ENCODE results near the gene TEX54. TPM values are rescaled to one million over a fixed set of nuclear protein-coding genes. Genes with fewer than 3 reads are reported as not detected.
A peak's percentile ranks its signal among the peaks of the same experiment; 100 is the strongest.

TEX54 gene
- total and polyA plus RNA-seq, 2 of the 13 experiments (the other 11 are each of a cell fraction or from before 2014, with no cell fraction given) = not detected

DNA sequence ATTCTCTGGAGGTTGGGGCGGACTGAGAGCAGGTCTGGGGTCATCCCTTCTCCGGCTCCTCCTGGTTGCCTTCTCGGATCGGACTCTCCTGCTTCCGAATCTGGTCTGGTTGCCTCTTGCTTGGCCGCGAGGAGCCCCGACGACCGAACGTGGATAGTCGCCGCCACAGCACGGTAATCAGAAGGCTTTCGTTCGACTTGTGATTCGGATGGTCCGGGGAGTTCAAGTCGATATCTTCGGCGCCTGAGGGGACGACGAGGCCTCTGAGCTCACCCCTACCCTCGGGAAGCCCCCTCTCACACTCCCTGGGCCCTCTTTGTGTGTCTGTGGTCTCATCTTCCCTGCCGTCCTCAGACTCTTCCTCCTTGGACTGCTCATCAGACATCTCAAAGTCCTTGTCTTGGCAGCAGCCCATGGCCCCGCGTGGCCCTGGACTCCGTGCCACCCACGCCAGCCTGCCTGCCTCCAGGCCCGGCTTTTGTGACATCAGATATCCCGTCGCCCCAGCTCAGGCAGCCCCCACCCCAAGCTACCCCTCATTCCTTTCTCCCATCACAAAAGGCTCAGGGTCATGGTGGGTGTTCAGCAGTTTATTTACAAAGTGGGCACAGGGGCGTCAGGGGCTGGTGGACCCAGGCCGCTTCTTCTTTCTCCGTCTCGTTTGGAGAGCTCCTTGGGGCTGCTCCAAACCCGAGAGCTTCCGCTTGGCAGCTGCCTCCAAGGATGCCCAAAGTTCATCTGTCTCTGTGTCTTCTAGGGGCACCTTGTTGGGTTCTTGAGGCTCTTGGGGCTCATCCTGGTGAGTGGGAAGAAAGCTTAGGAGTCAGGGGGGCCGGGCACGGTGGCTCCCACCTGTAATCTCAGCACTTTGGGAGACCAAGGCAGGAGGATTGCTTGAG is at the start of gene TEX54 (continued):
- TF ChIP-seq, protein P1, sequence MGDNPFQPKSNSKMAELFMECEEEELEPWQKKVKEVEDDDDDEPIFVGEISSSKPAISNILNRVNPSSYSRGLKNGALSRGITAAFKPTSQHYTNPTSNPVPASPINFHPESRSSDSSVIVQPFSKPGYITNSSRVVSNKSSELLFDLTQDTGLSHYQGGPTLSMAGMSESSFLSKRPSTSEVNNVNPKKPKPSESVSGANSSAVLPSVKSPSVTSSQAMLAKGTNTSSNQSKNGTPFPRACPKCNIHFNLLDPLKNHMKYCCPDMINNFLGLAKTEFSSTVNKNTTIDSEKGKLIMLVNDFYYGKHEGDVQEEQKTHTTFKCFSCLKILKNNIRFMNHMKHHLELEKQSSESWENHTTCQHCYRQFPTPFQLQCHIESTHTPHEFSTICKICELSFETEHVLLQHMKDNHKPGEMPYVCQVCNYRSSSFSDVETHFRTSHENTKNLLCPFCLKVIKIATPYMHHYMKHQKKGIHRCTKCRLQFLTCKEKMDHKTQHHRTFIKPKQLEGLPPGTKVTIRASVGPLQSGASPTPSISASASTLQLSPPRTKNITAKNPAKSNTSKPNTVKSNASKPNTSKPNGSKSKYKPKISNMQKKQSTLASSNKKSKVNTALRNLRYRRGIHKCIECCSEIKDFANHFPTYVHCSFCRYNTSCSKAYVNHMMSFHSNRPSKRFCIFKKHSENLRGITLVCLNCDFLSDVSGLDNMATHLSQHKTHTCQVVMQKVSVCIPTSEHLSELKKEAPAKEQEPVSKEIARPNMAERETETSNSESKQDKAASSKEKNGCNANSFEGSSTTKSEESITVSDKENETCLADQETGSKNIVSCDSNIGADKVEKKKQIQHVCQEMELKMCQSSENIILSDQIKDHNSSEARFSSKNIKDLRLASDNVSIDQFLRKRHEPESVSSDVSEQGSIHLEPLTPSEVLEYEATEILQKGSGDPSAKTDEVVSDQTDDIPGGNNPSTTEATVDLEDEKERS (CRISPR knock-in tag; IDR thresholded peaks at IDR 0.05) = 0 out of 2 replicates have a peak, but pooled peaks have one; percentile 62
- TF ChIP-seq ADNP (CRISPR knock-in tag; IDR thresholded peaks at IDR 0.05) = no peak
- TF ChIP-seq NKX3-1 (CRISPR knock-in tag; IDR thresholded peaks at IDR 0.05) = no peak
- TF ChIP-seq, protein P2, sequence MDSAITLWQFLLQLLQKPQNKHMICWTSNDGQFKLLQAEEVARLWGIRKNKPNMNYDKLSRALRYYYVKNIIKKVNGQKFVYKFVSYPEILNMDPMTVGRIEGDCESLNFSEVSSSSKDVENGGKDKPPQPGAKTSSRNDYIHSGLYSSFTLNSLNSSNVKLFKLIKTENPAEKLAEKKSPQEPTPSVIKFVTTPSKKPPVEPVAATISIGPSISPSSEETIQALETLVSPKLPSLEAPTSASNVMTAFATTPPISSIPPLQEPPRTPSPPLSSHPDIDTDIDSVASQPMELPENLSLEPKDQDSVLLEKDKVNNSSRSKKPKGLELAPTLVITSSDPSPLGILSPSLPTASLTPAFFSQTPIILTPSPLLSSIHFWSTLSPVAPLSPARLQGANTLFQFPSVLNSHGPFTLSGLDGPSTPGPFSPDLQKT (CRISPR knock-in tag; IDR thresholded peaks at IDR 0.05; ENCODE audit: borderline replicate concordance) = no peak
- no peak for TF ChIP-seq XRCC5 (optimal IDR thresholded peaks at IDR 0.05; ENCODE audit: low read length)
- no peak for TF ChIP-seq ZFP41 (CRISPR knock-in tag; IDR thresholded peaks at IDR 0.05; ENCODE audit: borderline replicate concordance)
- no peak for TF ChIP-seq CHD4 (IDR thresholded peaks at IDR 0.05; ENCODE audit: borderline replicate concordance, low read length)
- no peak for TF ChIP-seq TCF12 (IDR thresholded peaks at IDR 0.05)
- no peak for TF ChIP-seq TCF12 (CRISPR knock-in tag; IDR thresholded peaks at IDR 0.05)
- TF ChIP-seq ZC3H13 (CRISPR knock-in tag; IDR thresholded peaks at IDR 0.05) = 0 out of 2 replicates have a peak, but pooled peaks have one; percentile 72
- no peak for TF ChIP-seq ZNF883 (CRISPR knock-in tag; IDR thresholded peaks at IDR 0.05; ENCODE audit: not compliant biosample characterization)
- no peak for TF ChIP-seq MTA3 (CRISPR knock-in tag; IDR thresholded peaks at IDR 0.05)
- TF ChIP-seq ZBTB38 (CRISPR knock-in tag; IDR thresholded peaks at IDR 0.05) = no peak; the same call in 1 of the 2 replicates
- peak; percentile 32; the same call in 1 of the 2 replicates for TF ChIP-seq HDAC1 (CRISPR knock-in tag; IDR thresholded peaks at IDR 0.05)
- no peak for TF ChIP-seq ZNF605 (CRISPR knock-in tag; IDR thresholded peaks at IDR 0.05)
- 0 out of 2 replicates have a peak, but pooled peaks have one; percentile 11 for TF ChIP-seq ZNF331 (CRISPR knock-in tag; IDR thresholded peaks at IDR 0.05)
- TF ChIP-seq REL (CRISPR knock-in tag; conservative IDR thresholded peaks at IDR 0.05) = no peak
- TF ChIP-seq, protein P3, sequence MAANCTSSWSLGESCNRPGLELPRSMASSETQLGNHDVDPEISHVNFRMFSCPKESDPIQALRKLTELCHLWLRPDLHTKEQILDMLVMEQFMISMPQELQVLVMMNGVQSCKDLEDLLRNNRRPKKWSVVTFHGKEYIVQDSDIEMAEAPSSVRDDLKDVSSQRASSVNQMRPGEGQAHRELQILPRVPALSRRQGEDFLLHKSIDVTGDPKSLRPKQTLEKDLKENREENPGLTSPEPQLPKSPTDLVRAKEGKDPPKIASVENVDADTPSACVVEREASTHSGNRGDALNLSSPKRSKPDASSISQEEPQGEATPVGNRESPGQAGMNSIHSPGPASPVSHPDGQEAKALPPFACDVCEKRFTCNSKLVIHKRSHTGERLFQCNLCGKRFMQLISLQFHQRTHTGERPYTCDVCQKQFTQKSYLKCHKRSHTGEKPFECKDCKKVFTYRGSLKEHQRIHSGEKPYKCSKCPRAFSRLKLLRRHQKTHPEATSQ (CRISPR knock-in tag; IDR thresholded peaks at IDR 0.05; ENCODE audit: borderline replicate concordance) = no peak
- TF ChIP-seq, protein P4, sequence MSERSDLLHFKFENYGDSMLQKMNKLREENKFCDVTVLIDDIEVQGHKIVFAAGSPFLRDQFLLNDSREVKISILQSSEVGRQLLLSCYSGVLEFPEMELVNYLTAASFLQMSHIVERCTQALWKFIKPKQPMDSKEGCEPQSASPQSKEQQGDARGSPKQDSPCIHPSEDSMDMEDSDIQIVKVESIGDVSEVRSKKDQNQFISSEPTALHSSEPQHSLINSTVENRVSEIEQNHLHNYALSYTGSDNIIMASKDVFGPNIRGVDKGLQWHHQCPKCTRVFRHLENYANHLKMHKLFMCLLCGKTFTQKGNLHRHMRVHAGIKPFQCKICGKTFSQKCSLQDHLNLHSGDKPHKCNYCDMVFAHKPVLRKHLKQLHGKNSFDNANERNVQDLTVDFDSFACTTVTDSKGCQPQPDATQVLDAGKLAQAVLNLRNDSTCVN (CRISPR knock-in tag; IDR thresholded peaks at IDR 0.05; ENCODE audit: borderline replicate concordance) = peak; percentile 28; the same call in 1 of the 2 replicates
